Astrocyte (in vitro differentiated cells and primary cell): Measurements from ENCODE around the gene TAP2. TPM values are rescaled to one million over a fixed set of nuclear protein-coding genes. Genes with fewer than 3 reads are reported as not detected.

Experiments used
- DNase-seq: peaks from one replicate; pipeline ENCODE4 v3.0.0-alpha.2; 2010; ENCODE audit warnings: low read depth
- FAIRE-seq: peaks from 2 replicates; lab custom pipeline; 2011; peaks lifted over from hg19 to GRCh38; lab: Jason Lieb, UNC
- H2AFZ ChIP-seq: 2 replicates; pipeline ENCODE4 v1.6.0; 2012; ENCODE audit warnings: low read depth, low read length, inconsistent platforms
- H3K27ac ChIP-seq: 2 replicates; pipeline ENCODE4 v1.5.1; 2011; ENCODE audit warnings: low read depth, low read length, inconsistent platforms
- H3K27me3 ChIP-seq: 2 replicates; pipeline ENCODE4 v1.6.0; 2011; ENCODE audit warnings: low read length, inconsistent platforms; ENCODE audit not compliant: insufficient read depth
- H3K36me3 ChIP-seq: 2 replicates; pipeline ENCODE4 v1.5.1; 2011; ENCODE audit warnings: low read length, inconsistent platforms; ENCODE audit not compliant: insufficient read depth
- H3K4me1 ChIP-seq: 2 replicates; pipeline ENCODE4 v1.5.1; 2011; ENCODE audit warnings: low read length, inconsistent platforms; ENCODE audit not compliant: insufficient read depth
- H3K4me2 ChIP-seq: 2 replicates; pipeline ENCODE4 v1.6.0; 2012; ENCODE audit warnings: low read length, inconsistent platforms
- H3K4me3 ChIP-seq: 2 replicates; pipeline ENCODE4 v1.5.1; 2011; ENCODE audit warnings: low read depth, mild to moderate bottlenecking, low read length, inconsistent platforms; ENCODE audit not compliant: insufficient read depth
- H3K79me2 ChIP-seq: 2 replicates; pipeline ENCODE4 v1.6.0; 2012; ENCODE audit warnings: mild to moderate bottlenecking, low read length, inconsistent platforms; ENCODE audit not compliant: insufficient read depth
- H3K9ac ChIP-seq: 2 replicates; pipeline ENCODE4 v1.6.0; 2012; ENCODE audit warnings: mild to moderate bottlenecking, low read length, inconsistent platforms
- H3K9me3 ChIP-seq: 2 replicates; pipeline ENCODE4 v1.5.1; 2012; ENCODE audit warnings: low read depth, mild to moderate bottlenecking, low read length, inconsistent platforms; ENCODE audit not compliant: insufficient read depth
- H4K20me1 ChIP-seq: 2 replicates; pipeline ENCODE4 v1.6.0; 2012; ENCODE audit warnings: low read length, inconsistent platforms; ENCODE audit not compliant: insufficient read depth
- H3K27ac Mint-ChIP-seq: one replicate; pipeline ENCODE4 v1.8.0; 2021; ENCODE audit warnings: mild to moderate bottlenecking, mixed read lengths; ENCODE audit not compliant: unreplicated experiment
- H3K27me3 Mint-ChIP-seq: one replicate; pipeline ENCODE4 v1.8.0; 2021; ENCODE audit warnings: low read depth, mixed read lengths; ENCODE audit not compliant: unreplicated experiment
- H3K36me3 Mint-ChIP-seq: one replicate; pipeline ENCODE4 v1.8.0; 2021; ENCODE audit warnings: low read depth, mixed read lengths; ENCODE audit not compliant: unreplicated experiment
- H3K4me1 Mint-ChIP-seq: one replicate; pipeline ENCODE4 v1.8.0; 2021; ENCODE audit warnings: low read depth, mixed read lengths; ENCODE audit not compliant: unreplicated experiment
- H3K4me3 Mint-ChIP-seq: one replicate; pipeline ENCODE4 v1.8.0; 2021; ENCODE audit warnings: mild to moderate bottlenecking, moderate library complexity, mixed read lengths; ENCODE audit not compliant: unreplicated experiment
- H3K9me3 Mint-ChIP-seq: one replicate; pipeline ENCODE4 v1.8.0; 2021; ENCODE audit warnings: mild to moderate bottlenecking, mixed read lengths; ENCODE audit not compliant: unreplicated experiment
- EZH2 ChIP-seq: IDR thresholded peaks from 2 replicates; pipeline ENCODE4 v1.6.1; 2012; ENCODE audit warnings: mild to moderate bottlenecking, low read length, inconsistent platforms; ENCODE audit not compliant: insufficient read depth
- total RNA-seq: library from RNA; stranded (reverse); gene quantifications from 2 replicates; pipeline ENCODE4 v1.2.1, GENCODE V29; 2021
- TF ChIP-seq, protein P1 (sequence below): IDR thresholded peaks from 2 replicates; pipeline ENCODE4 v1.5.1; 2011; ENCODE audit warnings: low read depth, mild to moderate bottlenecking, inconsistent platforms, low read length, moderate library complexity; ENCODE audit not compliant: insufficient read depth

Gene TAP2
- total RNA-seq, 1 donor from 2014 or later: 118 TPM

DNA sequence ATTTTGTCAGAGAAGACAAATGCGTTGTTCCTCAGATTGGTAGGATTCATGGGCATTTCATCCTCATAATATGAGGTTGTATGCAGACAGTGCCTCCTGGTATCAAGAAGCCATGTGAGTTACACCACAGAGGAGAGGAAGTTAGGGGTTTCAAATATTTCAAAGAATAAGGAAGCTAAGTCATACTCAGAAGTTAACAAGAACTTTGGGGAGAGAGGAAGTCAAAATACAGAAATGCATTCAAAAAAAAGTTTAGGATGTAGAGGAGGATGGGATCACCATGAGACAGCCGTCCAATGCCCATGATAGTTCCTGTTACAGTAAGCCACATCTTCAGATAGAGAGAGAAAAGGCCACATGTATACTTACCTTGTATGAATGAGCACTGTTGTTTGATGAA lies 44.0 kb downstream of the TAP2 start:
- FAIRE-seq: no peak

DNA sequence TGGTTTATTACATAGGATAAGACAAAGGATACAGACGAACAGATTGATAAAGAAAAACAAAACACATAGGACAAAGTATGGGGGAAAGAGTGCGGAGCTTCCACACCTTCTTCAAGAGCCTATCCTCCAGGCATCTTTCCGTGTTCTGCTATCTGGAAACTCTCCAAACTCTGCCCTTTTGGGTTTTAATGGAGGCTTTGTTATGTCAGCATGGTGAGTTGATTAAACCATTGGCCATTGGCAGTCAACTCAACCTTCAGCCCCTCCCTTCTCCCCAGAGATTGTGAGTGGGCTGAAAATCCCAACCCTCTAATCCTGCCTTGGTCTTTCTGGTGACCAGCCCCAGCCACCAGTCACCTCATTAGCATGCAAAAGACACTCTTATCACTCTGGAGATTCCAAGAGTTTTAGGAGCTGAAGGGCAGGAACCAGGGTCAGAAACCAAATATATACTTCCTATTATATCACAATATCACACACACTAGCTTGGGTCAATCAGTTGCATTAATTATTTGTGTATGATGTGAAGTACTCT lies 45.6 kb downstream of the TAP2 start:
- H3K9me3 ChIP-seq: no peaks in the 10 kb centered on the region
- peaks cover 36% of the 10 kb centered on the region for H3K27me3 ChIP-seq
- H3K9ac ChIP-seq: no peak overlapping the region
- no peaks in the 10 kb centered on the region for H3K4me1 ChIP-seq
- H4K20me1 ChIP-seq: no peaks in the 10 kb centered on the region
- TF ChIP-seq, protein P1, sequence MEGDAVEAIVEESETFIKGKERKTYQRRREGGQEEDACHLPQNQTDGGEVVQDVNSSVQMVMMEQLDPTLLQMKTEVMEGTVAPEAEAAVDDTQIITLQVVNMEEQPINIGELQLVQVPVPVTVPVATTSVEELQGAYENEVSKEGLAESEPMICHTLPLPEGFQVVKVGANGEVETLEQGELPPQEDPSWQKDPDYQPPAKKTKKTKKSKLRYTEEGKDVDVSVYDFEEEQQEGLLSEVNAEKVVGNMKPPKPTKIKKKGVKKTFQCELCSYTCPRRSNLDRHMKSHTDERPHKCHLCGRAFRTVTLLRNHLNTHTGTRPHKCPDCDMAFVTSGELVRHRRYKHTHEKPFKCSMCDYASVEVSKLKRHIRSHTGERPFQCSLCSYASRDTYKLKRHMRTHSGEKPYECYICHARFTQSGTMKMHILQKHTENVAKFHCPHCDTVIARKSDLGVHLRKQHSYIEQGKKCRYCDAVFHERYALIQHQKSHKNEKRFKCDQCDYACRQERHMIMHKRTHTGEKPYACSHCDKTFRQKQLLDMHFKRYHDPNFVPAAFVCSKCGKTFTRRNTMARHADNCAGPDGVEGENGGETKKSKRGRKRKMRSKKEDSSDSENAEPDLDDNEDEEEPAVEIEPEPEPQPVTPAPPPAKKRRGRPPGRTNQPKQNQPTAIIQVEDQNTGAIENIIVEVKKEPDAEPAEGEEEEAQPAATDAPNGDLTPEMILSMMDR: no peak
- TF ChIP-seq EZH2: no peak
- H3K27ac Mint-ChIP-seq: no peak overlapping the region
- H3K9me3 Mint-ChIP-seq: peaks cover 2% of the 10 kb centered on the region
- no peak overlapping the region for H3K4me3 ChIP-seq
- no peak for FAIRE-seq
- H3K79me2 ChIP-seq: no peaks in the 10 kb centered on the region
- no peak for DNase-seq
- H3K36me3 Mint-ChIP-seq: peaks cover 2% of the 10 kb centered on the region
- peaks cover 31% of the 10 kb centered on the region for H3K27me3 Mint-ChIP-seq
- H3K4me1 Mint-ChIP-seq: peaks cover 11% of the 10 kb centered on the region
- H3K27ac ChIP-seq: no peak overlapping the region
- no peak overlapping the region for H2AFZ ChIP-seq
- H3K36me3 ChIP-seq: no peaks in the 10 kb centered on the region
- H3K4me3 Mint-ChIP-seq: no peak overlapping the region
- H3K4me2 ChIP-seq: no peak overlapping the region

More for the DNA sequence above, 44.0 kb downstream of the TAP2 start:
- no peak overlapping the region for H3K4me2 ChIP-seq
- H2AFZ ChIP-seq: no peak overlapping the region
- Mint-ChIP-seq H3K36me3 (peaks cover 2% of the 10 kb centered on the region), H3K4me3 (no peak overlapping the region), H3K27ac (no peak overlapping the region), H3K27me3 (peaks cover 31% of the 10 kb centered on the region), H3K9me3 (peaks cover 7% of the 10 kb centered on the region), H3K4me1 (peaks cover 11% of the 10 kb centered on the region)
- no peak overlapping the region for H3K4me3 ChIP-seq
- TF ChIP-seq EZH2: no peak
- TF ChIP-seq, protein P1: no peak
- no peaks in the 10 kb centered on the region for H3K36me3 ChIP-seq
- no peak overlapping the region for H3K27ac ChIP-seq
- no peaks in the 10 kb centered on the region for H3K79me2 ChIP-seq
- DNase-seq: no peak
- no peaks in the 10 kb centered on the region for H3K9me3 ChIP-seq
- H3K4me1 ChIP-seq: no peaks in the 10 kb centered on the region
- no peaks in the 10 kb centered on the region for H4K20me1 ChIP-seq
- H3K27me3 ChIP-seq: peaks cover 40% of the 10 kb centered on the region
- H3K9ac ChIP-seq: no peak overlapping the region

DNA sequence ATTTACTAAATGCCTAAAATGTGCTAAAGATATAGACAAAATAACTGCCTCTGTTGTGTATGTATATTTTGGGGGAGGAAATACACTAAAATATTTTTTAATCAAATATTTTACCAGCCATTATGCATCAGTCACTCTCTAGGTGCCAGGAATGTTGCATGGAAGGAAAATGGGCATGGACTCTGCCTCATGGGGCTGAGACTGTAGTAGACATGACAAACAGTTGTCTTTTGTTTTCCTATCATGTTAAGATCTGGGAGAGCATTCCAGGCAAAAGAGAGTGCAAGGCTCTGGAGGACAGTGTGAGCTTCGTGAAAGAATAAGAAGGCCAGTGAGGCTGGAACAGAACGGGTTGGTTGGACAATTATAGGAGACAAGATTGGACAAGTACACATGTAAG lies 48.2 kb downstream of the TAP2 start:
- H3K4me1 ChIP-seq: no peaks in the 10 kb centered on the region
- no peak for DNase-seq
- peaks cover 23% of the 10 kb centered on the region for H3K27me3 Mint-ChIP-seq
- H3K4me2 ChIP-seq: no peak overlapping the region
- no peak for FAIRE-seq
- peaks cover 37% of the 10 kb centered on the region for H3K27me3 ChIP-seq
- H3K9me3 ChIP-seq: no peaks in the 10 kb centered on the region
- H4K20me1 ChIP-seq: no peaks in the 10 kb centered on the region
- H3K4me1 Mint-ChIP-seq: no peaks in the 10 kb centered on the region
- H3K4me3 ChIP-seq: no peak overlapping the region
- H3K9ac ChIP-seq: no peak overlapping the region
- peaks cover 2% of the 10 kb centered on the region for H3K36me3 Mint-ChIP-seq
- no peak overlapping the region for H3K4me3 Mint-ChIP-seq
- no peaks in the 10 kb centered on the region for H3K79me2 ChIP-seq
- H3K9me3 Mint-ChIP-seq: peaks cover 4% of the 10 kb centered on the region
- no peak overlapping the region for H3K27ac Mint-ChIP-seq
- H3K36me3 ChIP-seq: no peaks in the 10 kb centered on the region
- no peak for TF ChIP-seq EZH2
- TF ChIP-seq, protein P1: no peak
- no peak overlapping the region for H2AFZ ChIP-seq
- H3K27ac ChIP-seq: no peak overlapping the region
